GM19328 (cell line): ENCODE data around the gene THYN1.
"Not testable (repeated sequence)": the region's sequence is repeated elsewhere in the genome, so short reads cannot be mapped to it uniquely, and the experiment has no call there.

Source experiments
- ATAC-seq: cut with Tn5 transposase; IDR thresholded peaks from one replicate; pipeline ENCODE4 v1.9.1; 2021; ENCODE audit warnings: mild to moderate bottlenecking, moderate library complexity; ENCODE audit not compliant: unreplicated experiment

The THYN1 gene

DNA sequence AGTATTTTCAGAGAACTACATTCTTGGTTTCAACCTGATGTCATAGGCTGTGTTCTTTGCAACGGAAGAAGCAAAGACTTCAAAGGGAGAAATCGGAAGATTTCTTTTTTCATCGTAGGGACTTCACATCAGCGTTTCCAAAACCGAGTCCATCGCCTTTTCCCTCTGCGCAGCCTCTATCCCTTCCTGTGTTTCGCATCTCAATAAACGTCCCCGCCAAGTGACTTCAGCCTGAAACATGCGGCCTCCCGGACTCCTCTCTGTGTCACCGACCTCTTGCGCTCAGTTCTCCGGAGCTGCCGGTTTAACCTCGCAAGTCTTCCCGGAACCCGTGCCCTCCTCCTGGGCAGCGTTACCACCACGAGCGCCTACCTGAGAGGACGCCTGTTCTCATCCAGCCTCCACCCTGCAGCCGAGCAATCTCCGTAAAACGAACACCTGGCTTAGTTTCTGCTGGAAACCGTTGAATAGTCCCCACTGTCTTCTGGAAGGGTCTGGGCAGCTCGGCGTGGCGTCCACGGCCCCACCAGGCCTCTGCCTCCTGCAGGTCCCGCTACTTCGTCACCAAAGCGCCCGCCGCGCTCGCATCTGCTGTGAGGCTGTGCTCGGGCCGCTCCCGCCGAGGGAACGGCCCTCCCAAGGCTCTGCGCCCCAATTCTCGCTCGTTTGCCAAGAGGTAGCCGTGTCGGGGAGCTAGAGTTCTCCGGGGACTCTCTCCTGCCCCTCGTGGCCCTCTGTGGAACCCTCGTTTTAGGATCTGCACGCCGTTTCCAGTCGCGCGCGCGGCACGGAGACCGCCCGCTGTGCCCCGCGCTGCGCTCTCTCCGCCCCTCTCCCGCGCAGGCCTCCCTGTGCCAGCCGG lies 22.6 kb upstream of the THYN1 start, which contains the start of gene GLB1L3:
TSS of gene GLB1L3 (plus strand) at position 846 of the 862 bp plus-strand sequence. CDS start 362 bp downstream, outside the sequence.
- ATAC-seq = no peak

DNA sequence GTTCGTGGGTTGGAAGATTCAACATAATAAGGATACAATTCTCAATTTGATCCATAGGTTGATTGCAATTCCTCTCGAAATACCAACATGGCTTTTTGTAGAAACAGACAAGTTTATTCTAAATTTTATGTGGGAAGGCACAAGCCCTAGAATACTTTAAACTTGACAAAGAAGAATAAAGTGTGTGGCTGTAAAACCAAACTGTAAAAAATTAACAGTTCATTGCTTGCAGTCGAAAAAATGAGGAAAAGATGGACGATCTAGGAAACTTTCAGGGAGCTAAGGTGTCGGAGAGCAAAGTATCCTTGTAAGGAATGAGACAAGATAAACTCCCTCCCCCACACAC lies 22.0 kb upstream of the THYN1 start:
- no peak for ATAC-seq

DNA sequence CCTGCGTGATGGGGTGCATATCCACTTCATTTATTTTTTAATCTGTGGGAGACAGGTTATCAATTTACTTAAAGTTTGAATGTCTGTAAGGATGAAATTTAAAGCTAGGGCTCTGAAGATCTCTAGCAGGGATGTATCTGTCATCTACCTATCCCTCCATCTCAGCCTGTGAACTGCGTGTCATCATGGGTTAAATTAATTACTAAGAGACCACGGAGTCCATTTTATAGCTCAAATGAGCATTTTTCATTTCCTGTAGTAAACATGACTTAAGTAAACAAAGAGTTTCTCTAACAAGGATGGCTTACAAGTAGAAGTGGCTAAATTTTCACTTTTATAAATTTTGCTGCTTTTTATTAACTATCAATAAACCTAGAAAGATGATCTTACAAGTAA lies 20.2 kb upstream of the THYN1 start:
- ATAC-seq = no peak

DNA sequence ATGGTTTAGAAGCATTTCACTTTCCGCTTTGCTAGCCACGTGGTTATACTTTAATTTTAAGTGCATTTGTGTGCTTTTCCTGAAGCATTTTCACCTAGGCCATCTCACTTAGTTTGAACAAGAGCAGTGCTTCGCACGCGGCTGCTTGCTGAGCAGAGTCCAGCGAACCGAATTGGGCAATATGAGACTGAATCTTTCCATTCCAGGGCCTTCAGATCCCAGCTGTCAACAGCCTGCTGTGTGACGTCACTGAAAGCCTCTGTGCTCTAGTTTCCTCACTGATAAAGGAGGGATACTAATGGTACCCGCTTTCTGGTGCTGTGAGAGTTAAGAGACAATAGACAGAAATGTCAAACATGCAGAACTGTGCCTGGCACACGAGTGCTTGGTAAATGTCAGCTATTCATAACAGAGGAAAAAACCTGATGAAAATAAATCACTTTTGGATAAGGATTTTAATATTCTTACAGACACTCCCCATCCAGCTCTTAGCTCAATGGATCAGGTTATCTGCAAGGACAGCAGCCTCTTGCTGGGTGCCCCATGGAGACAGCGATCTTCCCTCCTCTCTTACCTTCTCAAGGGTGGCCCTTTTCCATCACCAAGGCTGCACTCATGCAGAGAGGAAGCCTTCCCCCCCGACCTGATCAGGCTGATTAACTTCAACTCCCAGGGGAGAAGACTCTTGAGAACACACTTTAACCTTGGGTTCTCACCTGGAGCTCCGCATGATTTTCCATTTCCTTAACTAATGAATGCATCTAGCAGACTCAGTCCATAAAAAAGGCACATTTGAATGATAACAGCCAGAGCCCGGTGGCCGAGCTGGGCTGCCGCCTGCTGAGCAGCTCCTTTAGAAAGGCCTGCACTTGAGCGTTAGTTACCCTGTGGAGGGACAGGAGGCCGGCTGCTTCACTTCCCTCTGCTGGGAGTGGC lies 19.5 kb upstream of the THYN1 start:
- no peak for ATAC-seq

- ATAC-seq = no peak
Observed at GRCh38 chr11:134271978-134272377, 18.8 kb upstream of the THYN1 start.

DNA sequence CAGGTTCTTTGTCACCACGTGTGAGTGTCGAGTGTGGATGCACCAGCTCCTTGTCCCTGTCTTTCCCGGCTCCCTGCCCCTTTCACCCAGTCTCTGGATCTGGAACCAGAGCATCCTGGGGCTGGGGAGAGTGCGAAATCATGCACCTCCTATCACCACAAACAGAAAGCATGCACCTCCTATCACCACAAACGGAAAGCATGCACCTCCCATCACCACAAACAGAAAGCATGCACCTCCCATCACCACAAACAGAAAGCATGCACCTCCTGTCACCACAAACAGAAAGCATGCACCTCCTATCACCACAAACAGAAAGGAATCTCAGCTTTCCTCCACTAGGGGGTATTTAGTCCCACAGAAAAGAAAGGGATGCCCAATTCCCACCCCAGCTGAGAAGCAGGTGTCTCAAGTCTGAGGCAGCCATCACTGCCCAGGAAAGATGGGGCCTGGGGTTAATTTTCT lies 17.1 kb upstream of the THYN1 start:
- ATAC-seq = no peak

DNA sequence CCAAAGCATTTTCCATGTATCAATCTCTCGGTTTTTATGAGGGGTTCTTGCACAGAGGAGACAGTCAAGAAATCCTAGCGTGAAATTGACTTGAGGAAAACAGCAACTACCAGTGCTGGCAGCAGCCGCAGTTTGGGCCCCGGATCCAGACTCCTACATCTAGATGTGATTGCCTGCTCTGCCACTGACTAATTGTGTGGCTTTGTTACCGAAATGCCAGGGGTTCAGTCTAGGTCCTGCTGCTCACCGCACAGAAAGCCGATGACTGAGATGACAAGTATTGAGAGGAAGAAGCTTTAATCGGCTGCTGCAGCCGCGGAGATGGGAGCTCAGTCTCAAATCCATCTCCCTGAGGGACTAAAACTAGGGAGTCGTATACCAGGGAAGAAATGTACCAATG lies 14.8 kb upstream of the THYN1 start:
- no peak for ATAC-seq

- ATAC-seq = no peak
Observed at GRCh38 chr11:134267461-134267860, 14.3 kb upstream of the THYN1 start.

DNA sequence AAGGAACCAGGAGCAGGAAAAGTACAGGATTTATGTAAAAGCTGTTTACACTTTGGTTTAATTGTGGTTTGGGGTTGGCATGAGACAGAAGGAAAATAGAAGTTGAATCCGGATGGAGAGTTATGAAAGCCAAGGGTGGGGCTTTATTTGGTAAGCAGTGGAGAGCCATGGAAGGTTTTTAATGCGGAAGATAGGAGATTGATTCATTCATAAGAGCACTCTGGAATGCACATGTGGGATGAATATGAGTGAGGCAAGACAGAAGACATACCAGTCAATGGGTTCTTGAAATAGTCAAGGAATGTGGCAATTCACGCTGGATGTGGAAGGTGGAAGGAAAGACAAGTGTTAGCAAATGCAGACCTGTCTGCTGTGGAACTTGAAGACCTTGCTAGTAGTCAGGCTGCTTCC lies 13.7 kb upstream of the THYN1 start:
- no peak for ATAC-seq

GRCh38 chr11:134266440-134266839 lies 13.3 kb upstream of the THYN1 start:
- no peak for ATAC-seq

DNA sequence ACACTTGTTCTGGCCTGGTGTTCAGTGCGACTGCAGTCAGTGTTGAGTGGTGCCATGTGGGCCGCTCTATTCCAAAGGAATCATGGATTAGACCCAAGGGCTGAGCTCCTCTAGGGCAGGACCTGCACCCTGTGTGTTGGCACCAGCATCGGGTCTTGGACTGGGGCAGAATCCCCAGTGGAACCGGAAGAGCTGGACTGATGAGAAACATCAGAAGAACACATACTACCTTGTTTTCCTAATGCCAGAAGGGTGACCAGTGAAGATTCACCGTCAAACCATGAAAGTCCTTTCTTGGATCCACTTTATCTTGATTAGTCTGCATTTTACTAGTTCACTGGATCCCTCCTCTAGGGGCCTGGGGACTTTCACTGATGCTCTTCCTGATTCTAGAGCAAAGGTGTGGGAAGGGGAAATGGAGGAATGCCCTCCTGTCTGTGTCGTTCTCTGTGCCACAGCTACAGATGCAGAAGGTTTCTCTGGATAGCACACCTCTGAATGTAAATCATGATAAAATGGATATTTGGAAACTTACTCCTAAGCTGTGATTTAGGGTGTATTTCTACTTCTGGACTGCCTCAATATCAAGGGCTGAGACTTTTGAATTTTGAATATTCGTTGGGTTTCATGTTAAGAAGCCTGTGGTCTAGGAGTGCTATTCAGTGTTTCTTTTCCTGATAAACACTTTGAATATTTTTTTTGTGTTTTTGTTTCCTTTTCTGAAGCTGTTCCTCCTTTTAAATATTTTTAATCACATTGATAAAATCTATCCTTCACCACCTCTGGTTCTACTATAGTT lies 12.0 kb upstream of the THYN1 start:
- ATAC-seq = no peak

- no peak for ATAC-seq
Observed at GRCh38 chr11:134261626-134262488, 8.7 kb upstream of the THYN1 start.

GRCh38 chr11:134260983-134261382 lies 7.8 kb upstream of the THYN1 start:
- no peak for ATAC-seq

DNA sequence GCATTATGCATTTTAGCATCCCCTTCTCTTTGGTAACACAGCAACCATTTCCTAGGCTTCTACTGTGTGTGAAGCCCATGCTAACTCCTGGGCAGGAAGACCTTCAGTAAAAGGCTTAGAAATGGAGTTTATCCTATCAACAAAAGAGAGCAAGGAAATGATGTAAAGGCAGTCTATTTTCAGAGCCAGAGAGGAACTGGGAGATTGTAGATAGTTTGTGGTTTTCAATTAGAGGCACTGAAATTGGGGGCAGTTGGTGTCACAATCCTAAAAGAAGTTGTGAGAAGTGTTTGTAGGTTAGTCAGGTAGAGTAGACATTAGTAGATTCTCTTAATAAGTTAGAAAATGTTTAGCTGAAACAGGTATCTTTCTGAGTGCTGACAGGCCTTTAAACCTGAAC lies 7.4 kb upstream of the THYN1 start:
- no peak for ATAC-seq

DNA sequence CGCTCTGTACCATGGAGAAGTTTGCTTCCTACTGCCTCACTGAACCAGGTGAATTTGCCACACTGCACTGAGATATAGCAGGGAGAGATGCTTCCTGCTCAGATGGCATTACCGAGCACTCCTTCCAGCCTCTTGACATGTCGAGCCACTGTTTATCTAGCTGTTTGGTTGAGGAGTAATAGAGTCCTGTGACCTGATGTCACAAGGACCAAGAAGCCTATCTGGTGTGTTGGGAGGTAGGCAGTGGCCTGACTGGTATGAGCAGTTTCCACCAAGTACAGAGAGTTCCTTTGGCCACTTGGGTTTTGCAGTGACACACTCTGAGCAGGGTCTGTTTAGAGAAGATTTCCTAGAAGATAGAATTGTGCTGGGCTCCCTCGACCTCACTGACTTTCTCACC lies 5.4 kb upstream of the THYN1 start:
- ATAC-seq = no peak

- no peak for ATAC-seq
Observed at GRCh38 chr11:134257101-134257500, 3.9 kb upstream of the THYN1 start.

DNA sequence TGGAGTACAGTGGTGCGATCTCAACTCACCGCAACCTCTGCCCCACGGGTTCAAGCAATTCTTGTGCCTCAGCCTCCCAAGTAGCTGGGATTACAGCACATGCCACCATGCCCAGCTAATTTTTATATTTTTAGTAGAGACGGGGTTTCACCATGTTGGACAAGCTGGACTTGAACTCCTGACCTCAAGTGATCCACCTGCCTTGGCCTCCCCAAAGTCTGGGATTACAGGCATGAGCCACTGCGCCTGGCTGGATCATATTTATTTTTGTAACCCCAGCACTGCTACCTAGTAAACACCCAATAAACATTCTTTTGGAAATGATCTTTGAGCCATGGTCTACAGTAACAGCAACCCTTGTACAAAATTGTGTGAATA lies 2.0 kb upstream of the THYN1 start:
- ATAC-seq = not testable (repeated sequence)

GRCh38 chr11:134254433-134255183 lies 1.5 kb upstream of the THYN1 start:
- ATAC-seq = no peak
